CD4-positive, alpha-beta T cell treated with Interleukin-15 for 1 hour (primary cell): ENCODE measurements around the gene GALNT7.

Experiments used
- DNase-seq: peaks from one replicate; pipeline ENCODE4 v3.0.0-alpha.2; 2020

Gene GALNT7

DNA sequence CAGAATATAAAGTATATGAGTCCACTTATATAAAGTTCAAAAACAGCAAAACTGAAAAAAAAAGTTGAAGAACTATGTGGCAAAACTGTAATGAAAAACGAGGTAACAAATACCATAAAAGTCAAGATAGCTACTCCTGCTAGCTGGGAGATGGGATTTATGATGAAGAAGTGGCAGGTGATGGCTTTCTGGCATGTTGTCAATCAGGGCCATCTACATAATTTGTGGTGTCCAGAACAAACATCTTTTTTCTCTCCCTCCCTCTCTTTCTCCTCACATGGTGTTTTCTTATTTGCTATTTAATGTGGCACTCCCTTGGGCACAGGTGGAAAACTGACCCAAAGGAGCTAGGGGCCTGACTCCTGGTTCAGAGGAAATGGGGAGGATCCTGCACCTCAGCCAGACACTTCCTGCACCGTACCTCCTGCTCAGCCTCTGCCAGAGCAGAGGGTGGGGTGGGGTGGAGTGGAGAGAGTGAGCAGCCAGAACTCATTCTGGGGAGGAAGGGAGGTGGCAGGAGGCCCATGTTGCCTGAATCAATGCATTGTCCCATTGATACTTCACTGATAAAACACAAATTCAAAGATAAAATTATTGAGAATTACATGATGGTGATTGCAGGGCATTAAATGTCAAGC, 196.9 kb downstream of the GALNT7 start:
- no peak for DNase-seq

- no peak for DNase-seq
Measured at GRCh38 chr4:173367285-173367684, 198.7 kb downstream of the GALNT7 start.

GRCh38 chr4:173367946-173368345, 199.3 kb downstream of the GALNT7 start:
- no peak for DNase-seq

DNA sequence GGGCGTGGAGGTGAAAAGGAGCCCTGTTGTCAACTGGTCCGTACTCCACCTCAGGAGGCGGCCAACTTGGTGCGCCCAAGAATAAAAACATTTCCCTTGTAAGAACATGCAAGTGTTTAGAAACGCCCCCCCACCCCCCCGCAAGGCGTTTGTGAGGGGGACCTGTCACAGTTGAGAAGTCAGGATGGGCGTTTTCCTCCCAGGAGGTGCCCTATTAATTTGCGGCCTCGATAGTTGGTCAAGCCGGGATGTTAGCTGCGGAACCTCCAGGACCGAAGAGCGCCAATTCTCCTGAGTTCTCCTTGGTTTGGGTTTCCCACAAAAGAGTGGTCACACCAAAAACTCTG, 201.5 kb downstream of the GALNT7 start:
- DNase-seq: peak; percentile 76

- DNase-seq: peak; percentile 97
Measured at GRCh38 chr4:173370477-173371291, 202.1 kb downstream of the GALNT7 start, which contains the start of gene SAP30. Gene SAP30, plus strand, starts transcription at chr4:173370954. Its CDS starts 229 bp downstream, at chr4:173371183.

GRCh38 chr4:173371292-173372192, 202.9 kb downstream of the GALNT7 start:
- DNase-seq: peak; percentile 26
